GM23248 (cell line): ENCODE data around the gene C1QTNF2. TPM values are rescaled to one million over a fixed set of nuclear protein-coding genes. Genes with fewer than 3 reads are reported as not detected.

ENCODE experiments used
- DNase-seq: peaks from one replicate; pipeline ENCODE4 v3.0.0-alpha.2; 2015
- H2AFZ ChIP-seq: fragments of 200-600 bp; sonication (generic); 2 replicates; pipeline ENCODE4 v1.6.1; 2016; ENCODE audit warnings: antibody characterized with exemption
- H3F3A ChIP-seq: fragments of 200-600 bp; sonication (generic); 2 replicates; pipeline ENCODE4 v1.6.1; 2016; ENCODE audit warnings: mild to moderate bottlenecking, antibody characterized with exemption, mixed run types; ENCODE audit not compliant: insufficient read depth
- H3K27ac ChIP-seq: fragments of 200-600 bp; sonication (generic); 2 replicates; pipeline ENCODE4 v1.5.1; 2016; ENCODE audit warnings: mild to moderate bottlenecking
- H3K27me3 ChIP-seq: fragments of 200-600 bp; sonication (generic); replicated peaks from 2 replicates; pipeline ENCODE4 v1.6.1; 2016; ENCODE audit warnings: mild to moderate bottlenecking; ENCODE audit not compliant: insufficient read depth
- H3K36me3 ChIP-seq: fragments of 200-600 bp; sonication (generic); 2 replicates; pipeline ENCODE4 v1.6.1; 2016; ENCODE audit warnings: low read depth, mild to moderate bottlenecking
- H3K4me1 ChIP-seq: fragments of 200-600 bp; sonication (generic); 2 replicates; pipeline ENCODE4 v1.6.1; 2016; ENCODE audit warnings: mild to moderate bottlenecking; ENCODE audit not compliant: insufficient read depth
- H3K4me2 ChIP-seq: fragments of 200-600 bp; sonication (generic); one replicate; pipeline ENCODE4 v1.6.1; 2016; ENCODE audit warnings: mild to moderate bottlenecking; ENCODE audit not compliant: unreplicated experiment
- H3K4me3 ChIP-seq: fragments of 200-600 bp; sonication (generic); 2 replicates; pipeline ENCODE4 v1.5.1; 2016; ENCODE audit warnings: mild to moderate bottlenecking
- H3K79me2 ChIP-seq: fragments of 200-600 bp; sonication (generic); 2 replicates; pipeline ENCODE4 v1.6.1; 2016; ENCODE audit warnings: mild to moderate bottlenecking; ENCODE audit not compliant: insufficient read depth
- H3K9ac ChIP-seq: fragments of 200-600 bp; sonication (generic); 2 replicates; pipeline ENCODE4 v1.6.1; 2016; ENCODE audit warnings: mild to moderate bottlenecking
- H3K9me2 ChIP-seq: fragments of 200-600 bp; sonication (generic); 2 replicates; pipeline ENCODE4 v1.6.1; 2016; ENCODE audit warnings: mixed run types, mild to moderate bottlenecking, moderate library complexity; ENCODE audit not compliant: insufficient read depth
- H3K9me3 ChIP-seq: fragments of 200-600 bp; sonication (generic); one replicate; pipeline ENCODE4 v1.6.1; 2017; ENCODE audit warnings: low read depth
- H4K20me1 ChIP-seq: fragments of 200-600 bp; sonication (generic); 2 replicates; pipeline ENCODE4 v1.6.0; 2016; ENCODE audit not compliant: insufficient read depth
- EZH2 ChIP-seq: fragments of 200-600 bp; sonication (generic); IDR thresholded peaks from 2 replicates; pipeline ENCODE4 v1.6.1; 2018; ENCODE audit warnings: antibody characterized with exemption, mild to moderate bottlenecking; ENCODE audit not compliant: insufficient read depth, poor library complexity, severe bottlenecking
- EZH2phosphoT487 ChIP-seq: fragments of 200-600 bp; sonication (generic); IDR thresholded peaks from 2 replicates; pipeline ENCODE4 v1.6.1; 2018; ENCODE audit warnings: antibody characterized with exemption, moderate library complexity, mild to moderate bottlenecking, low read depth; ENCODE audit not compliant: insufficient read depth
- WGBS, 2 experiments: methylation state at CpG; one replicate each; pipeline ENCODE4 v1.1.6; 2015 to 2017; ENCODE audit warnings: low lambda C conversion rate in 2 of 2, low coverage in 1 of 2; ENCODE audit errors: missing lambda C conversion rate in 2 of 2; 5-methylcytosine and 5-hydroxymethylcytosine counted together
- in situ Hi-C: fragments of 300-500 bp; cut with MboI; formaldehyde crosslinking; loops from 2 replicates; pipeline ENCODE4 v1.15.0; 2020
- polyA plus RNA-seq: library from polyadenylated mRNA; unstranded; fragments of >200 nt; fragmentation: Nextera tagmentation; extraction: Ambion mirVana; gene quantifications from 2 replicates; pipeline ENCODE4 v1.2.1, GENCODE V29; 2016
- total RNA-seq: library from RNA; depleted of rRNA; stranded (reverse); fragments of >200 nt; shearing (Covaris generic); gene quantifications from 2 replicates; pipeline ENCODE4 v1.2.3, GENCODE V29; 2014

Gene C1QTNF2
- total and polyA plus RNA-seq, 2 experiments from 2014 or later: 0.22 to 0.31 TPM

DNA sequence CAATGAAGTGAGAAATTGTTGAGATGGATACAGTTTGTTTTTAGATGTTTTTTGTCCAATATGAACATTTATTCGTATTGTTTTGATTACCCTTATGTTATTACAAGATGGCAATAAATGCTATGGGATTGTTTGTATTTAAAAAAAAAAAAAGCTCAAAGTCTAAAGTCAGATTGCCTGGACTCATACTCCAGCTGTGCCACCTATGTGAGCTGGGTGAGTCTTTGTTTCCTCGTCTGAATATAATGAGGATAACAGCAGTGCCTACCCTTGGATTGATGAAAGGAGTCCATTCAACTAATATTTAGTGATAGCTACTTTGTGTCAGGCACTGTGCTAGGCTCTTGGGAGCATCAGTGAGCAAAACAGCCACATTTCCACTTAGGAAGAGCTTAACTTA lies 43.4 kb downstream of the C1QTNF2 start:
- H3F3A ChIP-seq: no peaks in the 10 kb centered on the region
- H3K27me3 ChIP-seq: 0 out of 2 replicates have a peak, but pooled peaks cover 9% of the 10 kb centered on the region
- H3K79me2 ChIP-seq: no peaks in the 10 kb centered on the region
- H3K9me2 ChIP-seq: no peaks in the 10 kb centered on the region
- no peak overlapping the region for H3K4me3 ChIP-seq
- no peaks in the 10 kb centered on the region for H3K36me3 ChIP-seq
- TF ChIP-seq EZH2phosphoT487: no peak
- no peak for TF ChIP-seq EZH2
- in situ Hi-C loops: no loop called here
- no peak for DNase-seq
- H4K20me1 ChIP-seq: no peaks in the 10 kb centered on the region
- H3K9ac ChIP-seq: no peak overlapping the region
- H3K9me3 ChIP-seq: no peaks in the 10 kb centered on the region
- no peaks in the 10 kb centered on the region for H3K4me1 ChIP-seq
- H3K4me2 ChIP-seq: no peak overlapping the region
- 34 to 36% methylated on average over 2 of the region's 2 CpGs for whole genome bisulfite sequencing, 2 experiments
- H2AFZ ChIP-seq: no peak overlapping the region
- no peak overlapping the region for H3K27ac ChIP-seq

DNA sequence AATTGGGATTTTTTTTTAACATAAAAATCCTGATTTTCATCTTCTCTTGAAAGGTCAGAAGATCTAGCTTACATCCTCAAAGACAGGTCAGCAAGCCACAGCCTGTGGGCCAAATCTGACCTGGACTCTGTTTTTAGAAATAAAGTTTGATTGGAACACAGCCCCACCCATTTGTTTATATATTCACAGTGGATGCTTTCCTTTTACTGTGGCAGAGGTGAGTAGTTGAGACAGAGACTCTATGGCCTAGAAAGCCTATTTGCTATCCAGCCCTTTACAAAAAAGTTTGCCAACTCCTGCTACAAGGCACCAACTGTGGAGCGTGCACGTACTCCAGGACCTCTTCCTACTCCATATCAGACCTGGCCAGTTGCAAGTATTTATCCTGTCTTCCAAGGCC lies 44.7 kb downstream of the C1QTNF2 start:
- no peak overlapping the region for H3K4me3 ChIP-seq
- no peaks in the 10 kb centered on the region for H3K9me2 ChIP-seq
- H3K36me3 ChIP-seq: no peaks in the 10 kb centered on the region
- H3K27me3 ChIP-seq: 0 out of 2 replicates have a peak, but pooled peaks cover 9% of the 10 kb centered on the region
- DNase-seq: no peak
- H3K27ac ChIP-seq: no peak overlapping the region
- no peaks in the 10 kb centered on the region for H3K79me2 ChIP-seq
- 89 to 96% methylated on average over 2 of the region's 2 CpGs for WGBS, 2 experiments
- no peak overlapping the region for H3K4me2 ChIP-seq
- H3K4me1 ChIP-seq: no peaks in the 10 kb centered on the region
- H3K9me3 ChIP-seq: no peaks in the 10 kb centered on the region
- H3F3A ChIP-seq: no peaks in the 10 kb centered on the region
- TF ChIP-seq EZH2phosphoT487: no peak
- TF ChIP-seq EZH2: no peak
- in situ Hi-C loops: no loop called here
- H2AFZ ChIP-seq: no peak overlapping the region
- H3K9ac ChIP-seq: no peak overlapping the region
- H4K20me1 ChIP-seq: no peaks in the 10 kb centered on the region

DNA sequence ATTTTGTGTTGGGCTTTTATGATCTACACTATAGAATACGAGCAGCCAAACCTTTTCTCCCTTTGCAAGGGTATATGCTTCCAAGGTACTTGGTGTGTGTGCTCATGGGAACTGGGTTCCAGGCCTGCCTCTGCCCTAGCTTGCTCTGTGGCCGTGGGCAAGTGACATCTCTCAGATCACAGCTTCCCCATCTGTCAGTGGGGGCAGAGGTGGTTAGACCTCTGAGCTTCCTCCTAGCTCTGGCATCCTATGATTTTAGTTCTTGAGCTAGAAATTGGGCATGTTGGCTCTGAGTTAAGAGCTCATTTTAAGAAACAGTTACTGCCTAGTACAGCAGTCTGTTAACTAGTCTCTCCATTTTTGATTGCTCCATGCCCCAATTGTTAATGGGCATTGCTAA lies 45.5 kb downstream of the C1QTNF2 start:
- Histone ChIP-seq H3K4me3 (no peak overlapping the region), H3K4me2 (no peak overlapping the region), H3K36me3 (no peaks in the 10 kb centered on the region), H4K20me1 (no peaks in the 10 kb centered on the region), H3F3A (no peaks in the 10 kb centered on the region), H3K9me2 (no peaks in the 10 kb centered on the region), H3K79me2 (no peaks in the 10 kb centered on the region), H3K4me1 (no peaks in the 10 kb centered on the region), H3K27me3 (peaks cover 15% of the 10 kb centered on the region; the same call in 1 of the 2 replicates), H3K9me3 (no peaks in the 10 kb centered on the region), H3K9ac (no peak overlapping the region), H2AFZ (no peak overlapping the region), H3K27ac (no peak overlapping the region)
- in situ Hi-C loops: no loop called here
- TF ChIP-seq EZH2: no peak
- no peak for TF ChIP-seq EZH2phosphoT487
- 25 to 37% methylated on average over 2 of the region's 2 CpGs for WGBS, 2 experiments
- no peak for DNase-seq

DNA sequence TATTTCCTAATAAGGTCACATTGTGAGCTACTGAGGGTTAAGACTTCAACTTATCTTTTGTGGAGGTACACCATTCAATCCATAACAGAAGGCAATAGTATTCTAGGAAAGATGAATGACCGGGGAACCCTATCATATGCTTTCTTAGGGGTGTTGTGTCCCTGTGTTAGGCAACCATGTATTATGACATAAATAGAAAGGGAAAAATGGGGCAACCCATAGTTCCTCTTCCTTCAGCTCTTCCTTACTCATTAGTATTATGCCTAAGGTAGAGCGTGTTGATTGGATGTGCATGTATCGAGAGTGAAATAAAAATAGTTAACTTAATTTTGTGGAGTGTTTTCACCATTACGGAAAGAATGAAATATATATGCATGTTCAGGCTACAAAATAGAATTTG lies 52.0 kb downstream of the C1QTNF2 start:
- Histone ChIP-seq H2AFZ (no peak overlapping the region), H3K27me3 (peaks cover 33% of the 10 kb centered on the region), H3K4me3 (no peak overlapping the region), H3K79me2 (no peaks in the 10 kb centered on the region), H3K9ac (no peak overlapping the region), H3K36me3 (no peaks in the 10 kb centered on the region), H3F3A (no peaks in the 10 kb centered on the region), H3K27ac (no peak overlapping the region), H3K4me1 (no peaks in the 10 kb centered on the region), H3K4me2 (no peak overlapping the region), H3K9me3 (no peaks in the 10 kb centered on the region), H4K20me1 (no peaks in the 10 kb centered on the region), H3K9me2 (no peaks in the 10 kb centered on the region)
- TF ChIP-seq EZH2phosphoT487: no peak
- no peak for TF ChIP-seq EZH2
- in situ Hi-C loops: no loop called here
- WGBS, 2 experiments: 87 to 88% methylated on average over 4 of the region's 4 CpGs
- no peak for DNase-seq

DNA sequence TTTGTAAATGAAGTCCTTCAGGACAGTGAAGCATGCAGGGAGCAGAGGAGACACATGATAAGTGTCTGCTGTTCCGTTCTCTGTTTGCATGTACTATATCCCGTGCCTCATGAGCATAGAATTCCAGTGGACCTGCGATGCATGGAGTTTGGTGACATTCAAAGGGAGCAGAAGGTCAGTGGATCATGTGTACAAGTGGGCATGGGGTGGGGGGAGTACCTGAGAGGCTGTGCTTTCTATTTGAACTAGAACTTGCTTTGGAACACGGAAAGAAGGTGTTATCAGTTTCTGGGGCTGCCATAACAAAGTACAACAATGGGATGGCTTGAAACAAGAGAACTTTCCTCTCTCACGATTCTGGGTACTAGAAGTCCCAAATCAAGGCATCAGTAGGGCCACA lies 53.0 kb downstream of the C1QTNF2 start:
- Histone ChIP-seq H3K9ac (no peak overlapping the region), H2AFZ (no peak overlapping the region), H3K36me3 (no peaks in the 10 kb centered on the region), H3K27ac (no peak overlapping the region), H3K27me3 (peaks cover 43% of the 10 kb centered on the region), H3K9me3 (no peaks in the 10 kb centered on the region), H3K4me1 (no peaks in the 10 kb centered on the region), H3K9me2 (no peaks in the 10 kb centered on the region), H3K4me2 (no peak overlapping the region), H4K20me1 (no peaks in the 10 kb centered on the region), H3K79me2 (no peaks in the 10 kb centered on the region), H3K4me3 (no peak overlapping the region), H3F3A (no peaks in the 10 kb centered on the region)
- WGBS, 2 experiments: 66 to 72% methylated on average over 5 of the region's 5 CpGs
- no peak for DNase-seq
- in situ Hi-C loops: no loop called here
- TF ChIP-seq EZH2phosphoT487 (no peak), EZH2 (no peak)
